ENCODE results near the gene TLR5. TPM values are rescaled to one million over a fixed set of nuclear protein-coding genes. Genes with fewer than 3 reads are reported as not detected.

The TLR5 gene
- total RNA-seq, 1 experiment from 2014 or later, result 2.1 TPM

DNA sequence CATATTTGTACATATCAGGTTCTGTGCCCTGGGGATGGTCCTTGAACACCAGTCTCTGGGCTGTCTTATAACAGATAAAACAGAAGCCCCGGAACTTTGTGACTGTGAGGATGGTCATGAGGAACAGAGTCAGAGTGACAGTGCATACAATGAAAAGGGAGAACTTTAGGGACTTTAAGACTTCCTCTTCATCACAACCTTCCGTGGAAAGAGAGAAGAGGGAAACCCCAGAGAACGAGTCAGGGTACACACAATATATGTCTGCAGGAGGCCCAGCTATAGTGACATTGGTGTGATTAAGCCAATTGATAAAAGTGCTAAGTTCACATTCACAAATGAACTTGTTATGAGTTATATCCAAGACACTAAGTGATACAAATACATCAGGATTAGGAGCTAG lies 32.1 kb downstream of the TLR5 start:
- DNase-seq (ENCODE audit: low spot score), result no peak

DNA sequence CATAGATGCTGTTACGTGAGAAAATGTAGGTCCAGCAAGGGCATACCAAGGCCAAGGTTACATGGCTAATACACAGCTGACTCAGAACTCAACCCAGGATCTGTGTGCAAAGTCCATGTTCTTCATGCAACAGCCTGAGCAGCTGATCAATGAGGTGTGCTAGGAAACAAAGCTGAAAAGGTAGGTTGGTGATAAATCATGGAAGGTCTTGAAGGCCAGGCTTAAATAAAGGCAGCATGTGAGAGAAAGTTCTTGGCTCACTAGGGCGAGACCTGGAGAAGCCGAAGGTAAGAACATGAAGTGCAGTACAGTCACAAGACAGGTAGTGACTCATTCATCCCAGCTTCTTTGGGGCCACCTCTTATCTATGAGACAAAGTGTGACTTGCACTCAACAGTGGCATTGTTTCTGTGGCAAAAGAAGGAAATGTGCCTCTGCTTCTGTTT lies 33.4 kb downstream of the TLR5 start:
- no peak for DNase-seq (ENCODE audit: low spot score)

DNA sequence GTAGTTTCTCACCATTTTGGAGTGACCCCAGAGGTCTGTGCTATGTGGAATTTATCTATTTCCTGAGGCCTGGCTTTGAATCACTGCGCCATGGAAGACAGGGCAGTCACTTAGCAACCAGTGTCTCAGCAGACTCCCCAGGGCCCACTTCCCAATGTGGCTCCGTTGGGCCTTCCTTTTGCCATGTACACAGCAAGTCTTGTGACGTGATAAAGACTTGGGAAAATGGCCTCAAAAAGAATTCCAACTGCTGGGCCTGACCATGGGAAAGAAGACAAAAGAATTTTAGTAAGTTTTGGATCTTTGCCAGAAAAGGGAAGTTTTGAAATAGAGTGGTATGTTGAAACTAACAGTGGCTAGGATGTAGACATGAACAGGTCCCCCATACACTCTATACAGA lies 36.2 kb downstream of the TLR5 start:
- DNase-seq (ENCODE audit: low spot score), result no peak

DNA sequence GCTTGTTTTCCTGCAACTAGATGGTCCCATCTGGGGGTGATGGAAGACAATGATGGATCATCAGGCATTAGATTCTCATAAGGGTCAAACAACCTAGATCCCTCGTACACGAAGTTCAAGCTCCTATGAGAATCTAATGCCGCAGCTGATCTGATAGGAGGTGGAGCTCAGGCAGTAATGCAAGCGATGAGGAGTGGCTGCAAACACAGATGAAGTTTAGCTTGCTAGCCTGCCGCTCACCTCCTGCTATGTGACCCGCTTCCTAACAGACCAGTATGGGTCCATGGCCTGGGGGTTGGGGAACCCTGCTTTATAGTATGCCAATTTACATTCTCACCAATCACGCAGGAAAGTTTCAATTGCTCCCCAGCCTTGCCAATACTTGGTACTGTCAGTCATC lies 37.5 kb downstream of the TLR5 start:
- no peak for DNase-seq (ENCODE audit: low spot score)

DNA sequence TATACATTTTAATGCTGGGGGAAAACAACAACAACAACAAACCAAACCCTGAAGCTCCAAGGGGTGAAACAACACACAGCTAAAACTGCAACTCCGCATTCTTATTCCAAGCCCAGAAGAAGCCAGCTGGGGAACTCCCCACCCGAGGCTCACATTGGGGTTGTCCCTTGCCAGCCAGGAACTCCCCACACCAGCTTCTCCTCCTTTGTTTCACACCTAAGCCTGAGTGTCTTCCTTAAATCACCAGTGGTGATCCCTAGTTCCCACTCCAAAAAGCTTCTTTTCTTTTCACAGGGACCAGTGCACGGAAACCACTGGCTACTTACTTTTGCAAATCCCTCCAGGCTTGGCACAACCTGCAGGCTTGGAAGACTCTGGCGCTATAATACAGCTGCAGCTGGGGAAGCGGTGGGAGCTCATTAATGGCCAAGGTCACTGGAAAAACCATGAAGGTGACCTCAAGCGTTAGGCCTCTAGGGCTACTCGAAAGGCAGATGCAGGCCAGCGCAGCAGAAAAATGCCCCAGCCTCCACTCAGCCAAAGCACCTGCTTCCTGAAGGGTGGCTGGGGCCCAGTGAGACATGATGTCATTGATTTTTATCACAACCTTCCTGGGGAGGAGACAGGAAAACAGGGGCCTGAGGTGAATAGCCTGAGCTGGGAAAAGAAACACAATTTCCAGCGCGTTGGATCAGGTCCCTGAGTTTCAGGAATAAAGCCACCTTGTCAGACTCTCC lies 40.1 kb downstream of the TLR5 start:
- DNase-seq (ENCODE audit: low spot score), result no peak

DNA sequence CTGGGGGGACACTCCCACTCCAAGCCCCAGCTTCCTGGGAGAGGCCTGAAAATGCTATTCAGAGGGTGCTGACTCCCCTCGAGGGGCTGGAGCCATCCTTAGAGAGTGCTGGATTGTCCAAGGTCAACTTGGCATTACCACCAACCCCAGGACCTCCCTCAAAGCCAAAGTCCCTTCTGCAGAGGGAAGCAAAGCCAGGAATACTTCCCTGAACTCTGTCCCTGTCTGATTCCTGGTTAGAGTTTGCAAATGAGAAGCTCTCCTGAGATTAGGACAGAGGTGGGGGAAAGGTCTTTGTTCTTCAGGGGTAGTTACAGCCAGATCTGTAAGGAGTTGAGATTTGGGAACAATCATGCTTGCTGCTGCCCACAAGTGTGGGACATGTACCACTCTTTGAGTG lies 45.3 kb downstream of the TLR5 start:
- DNase-seq (ENCODE audit: low spot score), result no peak

DNA sequence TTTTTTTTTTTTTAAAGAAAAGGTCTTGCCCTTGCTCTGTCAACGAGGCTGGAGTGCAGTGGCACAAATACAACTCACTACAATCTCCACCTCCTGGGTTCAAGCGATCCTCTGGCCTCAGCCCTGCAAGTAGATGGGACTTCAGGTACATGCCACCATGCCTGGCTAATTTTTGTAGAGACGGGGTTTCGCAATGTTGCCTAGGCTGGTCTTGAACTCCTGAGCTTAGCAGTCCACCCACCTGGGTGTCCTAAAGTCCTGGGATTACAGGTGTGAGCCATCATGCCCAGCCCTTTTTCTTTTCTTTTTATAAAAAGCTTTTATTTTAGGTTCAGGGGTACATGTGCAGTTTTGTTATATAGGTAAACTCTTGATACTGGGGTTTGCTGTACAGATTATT lies 47.2 kb downstream of the TLR5 start:
- DNase-seq (ENCODE audit: low spot score), result no peak

DNA sequence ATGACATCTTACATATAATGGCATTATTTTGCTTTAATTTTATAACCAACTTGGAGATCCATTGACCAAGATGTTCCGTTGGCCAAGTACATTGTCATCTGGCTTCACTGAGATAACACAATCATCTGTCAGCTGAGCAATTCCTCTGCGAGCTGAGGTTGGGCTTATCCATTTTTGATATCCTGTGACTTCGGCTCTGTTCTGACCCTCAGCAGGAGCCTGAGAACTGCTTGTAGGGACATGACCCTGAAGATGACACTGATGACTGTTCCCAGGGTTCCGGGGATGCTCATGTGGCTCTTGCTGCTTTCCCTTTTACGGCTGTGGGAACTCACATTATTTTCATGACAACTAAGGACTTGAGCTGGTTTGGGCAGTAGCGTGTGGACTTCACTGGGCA lies 51.2 kb downstream of the TLR5 start:
- no peak for DNase-seq (ENCODE audit: low spot score)

DNA sequence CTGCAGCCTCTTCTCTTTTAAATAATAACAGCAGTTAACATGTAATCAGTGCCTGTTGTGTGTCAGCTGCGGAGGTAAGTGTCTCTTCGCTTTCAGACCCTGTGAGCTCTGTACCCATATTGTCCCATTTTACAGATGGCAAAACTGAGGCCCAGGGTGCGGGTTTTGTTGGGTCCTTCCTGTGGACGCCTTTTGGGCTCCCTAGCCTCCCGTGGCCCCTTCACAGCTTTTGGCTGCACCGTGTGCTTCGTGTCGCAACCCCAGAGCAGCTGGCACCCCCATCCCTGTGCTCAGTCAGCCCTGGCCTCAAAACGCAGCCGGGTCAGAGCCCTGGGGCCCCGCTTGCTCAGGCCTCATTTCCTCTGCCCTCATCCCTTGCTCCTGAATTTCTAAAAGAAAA lies 53.8 kb downstream of the TLR5 start:
- no peak for DNase-seq (ENCODE audit: low spot score)

DNA sequence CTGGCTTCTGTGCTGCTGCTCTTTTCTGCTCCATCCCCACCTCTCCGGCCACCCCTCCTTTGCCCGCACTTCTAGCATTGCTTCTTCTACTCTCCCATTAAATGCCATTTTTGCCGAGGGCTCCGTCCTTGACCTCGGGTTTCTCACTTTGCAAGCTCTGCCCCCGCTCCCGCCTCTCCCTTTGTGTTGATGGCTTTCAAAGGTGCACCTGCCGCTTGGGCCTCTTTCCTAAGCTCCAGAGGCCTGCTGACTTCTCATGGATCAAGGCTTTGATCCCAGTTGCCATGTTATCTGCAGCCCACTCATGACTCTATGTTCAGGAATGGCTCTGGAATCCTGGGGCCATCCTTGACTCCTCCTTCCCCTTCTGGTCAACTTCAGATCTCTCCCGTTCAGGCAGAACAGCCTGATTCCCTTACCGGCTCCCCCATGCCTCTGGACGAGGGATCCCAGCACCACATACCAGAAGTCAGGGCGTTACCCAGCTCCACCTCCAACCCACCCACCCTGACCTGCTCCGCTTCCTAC lies 54.3 kb downstream of the TLR5 start:
- DNase-seq (ENCODE audit: low spot score), result no peak

DNA sequence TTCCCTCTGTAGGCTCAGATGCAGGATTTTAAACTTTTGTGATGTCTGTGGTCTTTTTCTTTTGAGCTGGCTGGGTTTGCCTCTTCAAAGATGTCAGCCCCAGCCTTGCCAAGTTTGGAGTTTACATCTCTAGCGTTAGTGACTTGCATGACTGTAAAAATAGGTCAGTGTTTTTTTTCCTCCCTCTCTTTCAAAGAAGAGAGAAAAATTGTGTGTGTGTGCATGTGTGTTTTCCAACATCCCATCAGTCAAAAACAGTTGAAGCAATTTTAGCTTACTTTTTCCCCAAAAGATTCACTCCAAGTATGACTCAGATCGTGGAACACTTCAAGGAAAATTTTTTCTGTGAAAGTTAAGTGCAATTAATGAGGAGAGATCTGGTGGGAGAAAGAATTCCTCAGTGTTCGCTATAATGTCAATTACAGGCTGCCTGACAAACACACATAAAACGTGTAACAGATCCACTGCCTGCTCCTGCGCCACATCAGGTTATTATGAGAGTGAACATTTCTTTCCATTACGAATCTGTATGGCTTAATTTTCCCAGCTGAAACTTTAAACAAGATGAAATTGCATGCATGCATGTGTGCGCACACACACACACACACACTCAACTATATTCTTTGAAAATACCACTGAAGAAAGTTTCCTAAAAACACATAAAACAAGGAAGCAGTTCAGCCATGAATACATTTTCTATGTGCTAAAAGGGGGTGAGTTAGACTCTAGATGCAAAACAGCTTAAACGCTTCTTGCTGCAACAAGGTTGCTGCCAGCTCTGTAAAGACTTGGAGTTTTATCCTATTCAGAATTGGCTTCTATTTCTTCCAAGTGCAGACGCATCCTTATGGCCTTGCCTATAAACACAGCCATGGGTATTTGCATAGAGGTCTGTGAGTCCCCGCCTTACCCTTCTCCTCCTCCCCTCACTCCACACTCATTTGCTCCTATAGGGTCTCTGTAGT lies 55.5 kb downstream of the TLR5 start:
- DNase-seq (ENCODE audit: low spot score), result no peak

DNA sequence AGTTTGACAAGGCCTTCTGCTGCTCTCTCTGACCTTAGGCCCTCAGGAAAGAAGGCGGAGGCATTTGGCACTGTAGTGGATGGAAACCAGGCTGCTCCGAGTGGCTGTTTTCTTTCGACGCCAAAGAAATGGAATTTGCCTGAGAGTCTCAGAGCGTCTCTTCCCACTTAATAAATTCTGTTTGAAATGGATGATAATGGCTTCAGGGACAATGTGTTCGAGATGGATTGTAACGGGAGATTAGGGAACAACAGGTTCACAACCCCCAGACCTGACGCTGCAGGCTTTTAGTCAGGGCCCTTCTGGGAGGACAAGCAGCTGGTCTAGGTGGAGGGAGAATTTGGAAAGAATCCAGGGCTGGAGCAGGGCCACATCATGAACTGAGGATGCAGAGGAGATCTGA lies 58.6 kb downstream of the TLR5 start:
- DNase-seq (ENCODE audit: low spot score), result no peak

DNA sequence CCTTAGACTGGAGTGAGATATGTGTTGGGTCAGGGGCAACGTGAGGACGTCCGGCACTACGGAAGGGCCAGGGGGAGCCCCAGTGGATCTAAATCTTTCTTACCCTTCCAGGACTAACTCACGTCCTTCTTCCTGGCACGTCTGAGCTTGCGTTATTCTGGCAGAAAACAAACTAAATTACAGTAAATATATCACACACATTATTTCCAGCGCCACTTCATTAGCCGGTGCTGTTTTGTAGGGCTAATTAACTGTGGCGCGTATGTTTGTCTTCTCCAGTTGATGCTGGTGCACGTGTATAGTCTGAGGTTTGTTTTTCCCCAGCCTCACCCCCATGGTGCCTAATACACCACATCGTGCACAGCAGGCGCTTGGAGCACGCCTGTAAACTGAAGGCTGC lies 59.2 kb downstream of the TLR5 start:
- no peak for DNase-seq (ENCODE audit: low spot score)

DNA sequence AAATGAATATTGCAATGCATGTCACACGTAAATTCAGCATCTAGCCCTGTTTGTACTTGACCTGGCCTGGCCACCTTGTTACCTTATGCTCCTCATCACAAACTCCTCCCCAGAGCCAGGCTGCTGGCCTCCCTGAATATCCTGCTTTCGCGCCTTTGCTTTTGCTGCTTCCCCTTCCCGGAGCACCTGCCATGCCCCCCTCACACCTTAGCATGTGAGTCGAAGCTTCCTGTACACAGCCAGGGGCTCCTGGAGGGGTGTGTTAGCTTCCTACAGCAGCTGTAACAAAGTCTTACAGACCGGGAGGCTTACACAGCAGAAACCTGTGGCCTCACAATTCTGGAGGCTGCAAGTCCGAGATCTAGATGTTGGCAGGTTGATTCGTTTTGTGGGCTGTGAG lies 60.1 kb downstream of the TLR5 start:
- DNase-seq (ENCODE audit: low spot score), result no peak

DNA sequence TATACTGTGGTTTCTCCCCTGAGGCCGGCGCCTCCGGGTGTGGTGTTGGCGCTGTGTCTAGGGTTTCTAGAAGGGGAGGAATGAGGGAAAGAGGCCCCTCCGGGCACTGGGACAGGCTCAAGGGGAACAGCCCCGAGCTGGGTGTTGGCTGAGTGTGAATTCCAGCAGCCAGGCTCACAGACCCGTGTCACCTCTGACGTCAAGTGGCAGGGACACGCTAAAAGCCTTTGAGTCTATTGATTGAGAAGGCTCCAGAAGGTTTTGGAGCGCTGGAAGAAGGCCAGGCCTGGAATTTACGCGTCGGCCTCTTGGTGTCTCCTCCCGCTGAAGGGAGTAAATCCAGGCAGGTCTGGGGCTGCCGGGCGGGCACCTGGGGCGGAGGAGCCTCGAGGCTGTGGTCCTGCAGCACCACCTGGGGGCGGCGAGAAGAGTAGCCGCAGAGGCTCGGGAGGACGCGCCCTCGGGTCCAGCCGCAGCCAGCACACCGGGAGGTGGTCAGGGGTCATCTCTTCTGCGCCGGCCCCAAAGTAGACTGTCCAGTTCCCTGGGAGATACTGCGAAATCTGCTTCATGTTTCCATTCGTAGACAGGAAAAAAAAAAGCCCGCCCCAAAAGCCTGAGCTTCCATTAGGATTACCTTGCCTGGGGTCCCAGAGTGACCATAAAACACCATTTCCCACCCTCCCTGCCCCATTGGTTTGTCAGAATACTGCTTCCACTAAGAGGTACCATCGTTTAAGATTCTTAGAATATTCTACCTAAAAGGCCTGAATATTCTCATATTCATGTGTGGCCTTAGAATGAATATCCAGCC lies 61.7 kb downstream of the TLR5 start:
- peak; percentile 89 for DNase-seq (ENCODE audit: low spot score)

DNA sequence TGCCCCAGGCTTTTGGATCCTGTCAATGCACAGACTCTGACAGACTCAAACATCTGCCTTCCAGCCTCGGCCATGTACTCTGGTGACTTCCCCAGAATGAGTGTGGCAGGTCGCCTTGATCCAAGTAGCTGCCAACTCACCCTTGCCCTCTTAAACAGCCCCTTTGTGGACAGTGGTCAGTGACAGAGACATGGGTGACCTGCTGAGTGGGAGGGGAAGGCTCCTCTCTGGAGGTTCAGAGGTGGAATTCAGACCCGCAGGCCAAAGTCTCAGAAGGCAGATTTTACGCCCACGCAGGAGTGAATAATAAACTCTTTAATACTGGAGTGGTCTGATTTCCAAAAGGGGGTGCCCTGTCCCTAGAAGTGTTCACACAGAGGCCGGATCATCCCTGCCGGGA lies 63.5 kb downstream of the TLR5 start:
- no peak for DNase-seq (ENCODE audit: low spot score)

DNA sequence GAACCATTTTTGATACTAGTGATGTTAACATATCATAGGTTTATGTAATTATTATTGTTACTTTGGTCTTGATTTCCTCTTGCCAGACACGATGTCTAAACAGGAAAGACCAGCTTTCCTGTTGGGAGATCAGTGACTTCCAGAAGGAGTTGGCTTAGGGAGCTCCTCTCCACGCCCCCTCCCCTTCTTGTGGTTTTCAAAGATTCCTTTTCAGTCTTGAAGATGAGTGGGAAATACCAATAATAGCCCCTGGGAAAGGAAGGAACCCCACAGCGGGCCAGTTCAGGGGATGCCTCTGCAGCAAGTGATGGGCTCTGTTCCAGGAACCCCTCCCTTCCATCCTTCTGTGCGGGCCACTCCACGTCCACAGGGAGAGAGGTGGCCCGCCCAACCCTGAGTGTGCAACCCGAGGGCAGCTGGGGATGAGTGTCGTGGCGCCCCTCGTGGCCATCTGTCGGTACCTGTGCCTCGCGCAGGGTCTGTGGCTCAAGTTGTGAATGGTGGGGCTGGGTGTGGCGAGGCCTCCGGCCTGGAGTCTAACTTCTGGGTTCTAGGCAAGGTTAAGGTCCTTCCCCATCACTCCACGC lies 65.7 kb downstream of the TLR5 start:
- no peak for DNase-seq (ENCODE audit: low spot score)

DNA sequence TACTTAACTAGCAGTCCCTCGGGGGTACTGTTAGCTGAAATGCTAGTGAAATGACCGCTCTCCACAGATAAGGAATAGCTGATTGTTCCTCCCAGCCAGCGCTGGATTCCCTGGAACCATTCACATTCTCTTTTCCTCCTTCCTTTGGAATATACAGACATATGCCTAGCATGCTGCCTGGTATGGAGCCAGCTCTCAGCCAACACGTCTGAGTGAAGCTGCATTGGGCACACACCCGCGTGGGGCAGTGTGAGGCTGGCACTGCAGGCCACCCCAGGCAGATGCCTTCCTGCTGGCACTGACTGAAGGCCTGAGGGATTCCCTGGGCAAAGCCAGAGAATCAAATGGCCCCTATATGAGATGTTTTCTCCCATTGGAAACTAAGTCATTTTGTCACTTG lies 66.7 kb downstream of the TLR5 start:
- DNase-seq (ENCODE audit: low spot score), result no peak

DNA sequence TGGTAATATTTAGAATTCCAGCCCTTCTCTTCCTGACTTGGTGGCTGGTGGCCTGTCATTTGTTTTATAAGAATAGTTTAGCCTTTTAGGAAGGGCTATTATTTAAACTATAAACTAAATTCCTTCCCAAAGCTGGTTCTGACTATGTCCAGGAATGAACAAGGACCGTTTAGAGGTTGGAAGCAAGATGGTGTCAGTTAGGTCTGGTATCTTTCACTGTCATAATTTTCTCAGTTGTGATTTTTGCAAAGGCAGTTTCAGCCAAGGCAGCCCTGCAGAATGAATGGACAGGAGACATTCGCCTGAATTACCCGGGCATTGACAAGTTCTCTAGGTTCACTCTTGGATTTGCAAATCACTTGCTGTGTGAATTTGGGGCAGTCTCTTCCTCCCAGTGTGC lies 67.2 kb downstream of the TLR5 start:
- no peak for DNase-seq (ENCODE audit: low spot score)

DNA sequence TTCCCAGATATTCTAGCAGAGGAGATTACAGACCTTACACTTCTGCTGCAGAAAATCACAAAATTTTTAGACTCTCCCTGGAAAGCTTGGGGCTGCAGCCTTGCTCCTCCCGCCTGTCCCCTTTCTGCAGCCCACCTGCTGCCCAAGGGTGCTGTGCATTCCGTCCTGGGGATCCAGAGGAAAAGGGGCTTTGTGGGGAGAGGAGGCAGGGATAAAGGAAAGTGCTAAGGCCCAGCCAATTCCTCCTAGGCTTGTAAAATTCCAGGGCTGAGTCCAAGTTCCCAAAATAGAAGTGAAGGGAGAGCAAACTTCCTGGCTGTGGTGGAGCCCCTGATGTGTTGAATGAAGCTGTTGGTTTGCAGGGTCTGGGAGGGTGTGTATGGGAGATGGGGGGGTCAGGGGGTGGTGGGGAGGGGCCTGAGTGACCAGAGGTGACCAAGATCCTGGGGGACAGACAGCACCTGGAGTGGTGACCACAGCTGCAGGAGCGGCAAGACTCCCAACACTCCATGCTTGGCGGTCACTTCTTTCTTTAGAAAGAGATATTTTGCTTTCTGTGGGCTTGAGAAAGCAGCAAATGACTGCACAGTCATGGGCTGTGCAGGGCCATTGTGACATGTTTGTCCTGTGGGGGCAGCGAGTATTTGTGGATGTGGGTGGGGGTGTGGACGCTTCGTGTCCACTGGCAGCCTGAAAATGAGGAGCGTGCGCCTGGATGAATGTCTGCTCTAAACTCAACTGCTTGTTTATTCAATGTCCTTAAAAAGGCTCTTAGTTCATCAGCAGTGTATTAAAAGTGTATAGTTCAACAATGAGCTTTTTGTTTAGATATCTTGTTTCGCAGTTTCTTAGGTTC lies 68.4 kb downstream of the TLR5 start:
- peak; percentile 42 for DNase-seq (ENCODE audit: low spot score)
